ELF-1 (cell line): Measurements from ENCODE around the gene GCNT1.
A peak's percentile ranks its signal among the peaks of the same experiment; 100 is the strongest.
"Not testable (repeated sequence)": the region's sequence is repeated elsewhere in the genome, so short reads cannot be mapped to it uniquely, and the experiment has no call there.

ENCODE experiments used
- DNase-seq: peaks from one replicate; pipeline ENCODE4 v3.0.0-alpha.2; 2016; ENCODE audit warnings: low read depth, low spot score

GCNT1 gene

GRCh38 chr9:76443887-76444286 is 15.1 kb upstream of the GCNT1 start:
- no peak for DNase-seq

- DNase-seq: peak; percentile 38
Measured at GRCh38 chr9:76444322-76444929, 14.6 kb upstream of the GCNT1 start.

- DNase-seq: no peak
Measured at GRCh38 chr9:76445976-76446375, 13.0 kb upstream of the GCNT1 start.

- no peak for DNase-seq
Measured at GRCh38 chr9:76448501-76448900, 10.5 kb upstream of the GCNT1 start.

- DNase-seq: no peak
Measured at GRCh38 chr9:76451234-76451633, 7.7 kb upstream of the GCNT1 start.

GRCh38 chr9:76452839-76453238 is 6.1 kb upstream of the GCNT1 start:
- DNase-seq: no peak

- no peak for DNase-seq
Measured at GRCh38 chr9:76453785-76454184, 5.2 kb upstream of the GCNT1 start.

GRCh38 chr9:76454311-76454710 is 4.7 kb upstream of the GCNT1 start:
- no peak for DNase-seq

GRCh38 chr9:76456202-76456926 is 2.6 kb upstream of the GCNT1 start:
- peak; percentile 65 for DNase-seq

GRCh38 chr9:76459694-76460635 is 983 bp downstream of the GCNT1 start:
- DNase-seq: peak; percentile 63

- DNase-seq: no peak
Measured at GRCh38 chr9:76462126-76462525, 3.1 kb downstream of the GCNT1 start.

- no peak for DNase-seq
Measured at GRCh38 chr9:76463211-76463610, 4.2 kb downstream of the GCNT1 start.

- DNase-seq: no peak
Measured at GRCh38 chr9:76464706-76465105, 5.7 kb downstream of the GCNT1 start.

GRCh38 chr9:76465442-76466298 is 6.7 kb downstream of the GCNT1 start:
- DNase-seq: no peak

- no peak for DNase-seq
Measured at GRCh38 chr9:76466299-76466605, 7.3 kb downstream of the GCNT1 start.

GRCh38 chr9:76474419-76474818 is 15.4 kb downstream of the GCNT1 start:
- DNase-seq: no peak

GRCh38 chr9:76475686-76476085 is 16.7 kb downstream of the GCNT1 start:
- DNase-seq: no peak

- DNase-seq: not testable (repeated sequence)
Measured at GRCh38 chr9:76477818-76478217, 18.8 kb downstream of the GCNT1 start.

GRCh38 chr9:76478226-76478625 is 19.2 kb downstream of the GCNT1 start:
- no peak for DNase-seq

- DNase-seq: not testable (repeated sequence)
Measured at GRCh38 chr9:76479337-76479736, 20.4 kb downstream of the GCNT1 start.

GRCh38 chr9:76486151-76486550 is 27.2 kb downstream of the GCNT1 start:
- DNase-seq: no peak
